GM18502 (cell line): ENCODE data around the gene NOP14.
A peak's percentile ranks its signal among the peaks of the same experiment; 100 is the strongest.
"Not testable (repeated sequence)": the region's sequence is repeated elsewhere in the genome, so short reads cannot be mapped to it uniquely, and the experiment has no call there.

ENCODE experiments used
- ATAC-seq: cut with Tn5 transposase; IDR thresholded peaks from one replicate; pipeline ENCODE4 v1.9.1; 2021; ENCODE audit warnings: mild to moderate bottlenecking; ENCODE audit not compliant: unreplicated experiment, poor library complexity

NOP14 gene

GRCh38 chr4:2962614-2963174, 512 bp downstream of the NOP14 start:
- ATAC-seq = peak; percentile 31

- no peak for ATAC-seq
Measured at GRCh38 chr4:2961811-2962441, 1.3 kb downstream of the NOP14 start.

DNA sequence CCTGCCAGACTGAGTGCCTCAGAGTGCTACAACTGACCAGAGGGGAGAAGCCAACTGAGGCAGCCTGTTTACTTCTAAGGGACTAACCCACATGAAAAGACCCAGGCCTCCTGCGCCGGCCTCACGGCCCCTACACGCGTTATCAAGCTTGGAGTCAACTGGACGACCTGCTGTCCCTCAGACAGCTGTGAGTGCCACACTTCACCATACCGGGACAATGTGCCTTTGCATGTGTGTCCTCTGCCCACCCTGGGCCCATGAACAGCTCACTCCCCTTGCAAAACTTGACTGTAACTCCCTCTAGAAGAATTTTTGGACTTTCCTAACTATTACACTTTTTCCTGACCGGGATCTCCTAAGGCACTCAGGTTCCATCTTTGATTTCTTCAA, 1.8 kb downstream of the NOP14 start:
- ATAC-seq = no peak

DNA sequence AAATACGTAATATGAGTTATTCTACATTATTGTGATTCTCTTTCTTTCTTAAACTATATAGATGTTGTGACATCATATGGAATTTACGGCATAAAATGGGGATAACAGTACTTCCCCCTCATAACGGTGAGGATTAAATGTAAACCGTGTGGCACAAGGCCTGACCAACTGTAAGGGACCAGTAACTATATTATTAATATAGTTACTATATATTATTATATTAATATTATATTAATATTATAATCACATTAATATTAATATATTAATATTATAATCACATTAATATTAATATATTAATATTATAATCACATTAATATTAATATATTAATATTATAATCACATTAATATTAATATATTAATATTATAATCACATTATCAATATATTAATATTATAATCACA, 2.8 kb downstream of the NOP14 start:
- ATAC-seq = not testable (repeated sequence)

- ATAC-seq = no peak
Measured at GRCh38 chr4:2958446-2958845, 4.8 kb downstream of the NOP14 start.

GRCh38 chr4:2955186-2956044, 7.8 kb downstream of the NOP14 start:
- not testable (repeated sequence) for ATAC-seq

- ATAC-seq = peak; percentile 69
Measured at GRCh38 chr4:2954358-2955185, 8.6 kb downstream of the NOP14 start.

GRCh38 chr4:2953496-2953895, 9.7 kb downstream of the NOP14 start:
- ATAC-seq = no peak

- no peak for ATAC-seq
Measured at GRCh38 chr4:2950221-2950989, 12.8 kb downstream of the NOP14 start.

DNA sequence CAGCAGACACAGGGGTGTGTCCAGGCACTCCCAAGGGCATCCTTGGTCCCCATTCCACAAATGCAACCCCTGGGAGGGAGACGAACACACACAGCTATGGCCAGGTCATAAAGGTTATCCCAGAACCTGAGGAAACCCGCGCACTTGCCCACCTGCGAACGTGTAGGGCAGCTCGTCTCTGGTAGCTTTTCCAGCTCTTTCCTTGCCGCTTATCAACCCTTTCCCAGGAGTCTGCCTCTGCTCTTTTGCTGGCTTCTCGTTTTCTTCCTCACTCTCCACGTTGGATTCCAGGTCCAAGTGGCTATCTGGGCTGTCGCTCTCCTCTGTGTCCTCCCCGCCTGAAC, 13.5 kb downstream of the NOP14 start:
- no peak for ATAC-seq

DNA sequence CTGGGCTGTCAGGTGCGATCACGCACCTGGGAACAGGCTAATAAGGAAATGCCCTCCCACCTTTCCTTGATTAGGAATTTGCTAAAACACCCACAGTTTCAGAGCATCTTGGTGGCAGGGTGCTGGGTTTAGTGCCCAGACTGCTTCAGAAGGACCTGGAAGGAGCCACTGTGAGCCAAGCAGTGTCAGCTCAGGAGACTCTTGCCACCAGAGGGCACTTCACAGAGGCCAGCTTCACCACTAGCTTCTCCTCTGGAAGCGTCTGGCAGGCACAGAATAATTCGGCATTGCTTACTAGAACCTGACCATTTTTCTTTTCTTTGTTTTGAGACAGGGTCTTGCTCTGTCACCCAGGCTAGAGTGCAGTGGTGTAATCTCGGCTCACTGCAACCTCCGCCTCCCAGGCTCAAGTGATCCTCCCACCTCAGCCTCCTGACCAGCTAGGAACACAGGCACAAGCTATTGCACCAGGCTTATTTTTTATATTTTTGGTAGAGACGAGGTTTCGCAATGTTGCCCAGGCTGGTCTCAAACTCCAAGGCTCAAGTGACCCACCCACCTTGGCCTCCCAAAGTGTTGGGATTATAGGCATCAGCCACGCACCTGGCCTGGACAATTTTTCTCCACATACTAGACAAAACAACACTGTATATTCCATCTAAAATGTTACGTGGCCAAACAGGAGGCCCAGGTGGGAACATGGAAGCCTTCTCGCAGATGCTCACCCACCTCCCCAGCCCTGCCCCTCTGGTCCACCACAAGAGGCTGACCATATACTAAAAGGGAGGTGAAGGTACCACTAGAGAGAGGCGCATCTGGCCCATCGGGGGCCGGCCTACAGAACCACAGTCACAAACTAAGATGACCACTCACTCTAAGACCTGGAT, 14.1 kb downstream of the NOP14 start:
- no peak for ATAC-seq

DNA sequence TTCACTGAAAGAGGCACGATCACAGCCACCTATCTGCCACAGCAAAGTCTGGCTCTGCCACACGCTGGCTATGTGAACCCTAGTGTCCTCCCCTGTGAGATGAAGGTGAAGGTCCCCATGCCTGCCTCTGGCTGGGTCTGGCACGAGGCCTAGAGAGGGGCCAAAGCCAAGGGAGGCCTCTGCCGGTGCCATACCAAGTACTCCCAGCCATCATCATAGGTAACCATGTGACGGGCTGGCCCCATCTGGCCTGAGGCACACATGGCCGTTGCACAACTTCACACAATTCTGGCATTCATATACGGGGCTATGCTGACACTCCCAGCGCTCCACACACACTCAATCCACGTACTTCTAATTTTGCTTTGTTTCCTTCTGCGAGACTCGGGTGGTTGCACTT, 15.3 kb downstream of the NOP14 start:
- no peak for ATAC-seq

GRCh38 chr4:2946812-2947600, 16.2 kb downstream of the NOP14 start:
- ATAC-seq = no peak

DNA sequence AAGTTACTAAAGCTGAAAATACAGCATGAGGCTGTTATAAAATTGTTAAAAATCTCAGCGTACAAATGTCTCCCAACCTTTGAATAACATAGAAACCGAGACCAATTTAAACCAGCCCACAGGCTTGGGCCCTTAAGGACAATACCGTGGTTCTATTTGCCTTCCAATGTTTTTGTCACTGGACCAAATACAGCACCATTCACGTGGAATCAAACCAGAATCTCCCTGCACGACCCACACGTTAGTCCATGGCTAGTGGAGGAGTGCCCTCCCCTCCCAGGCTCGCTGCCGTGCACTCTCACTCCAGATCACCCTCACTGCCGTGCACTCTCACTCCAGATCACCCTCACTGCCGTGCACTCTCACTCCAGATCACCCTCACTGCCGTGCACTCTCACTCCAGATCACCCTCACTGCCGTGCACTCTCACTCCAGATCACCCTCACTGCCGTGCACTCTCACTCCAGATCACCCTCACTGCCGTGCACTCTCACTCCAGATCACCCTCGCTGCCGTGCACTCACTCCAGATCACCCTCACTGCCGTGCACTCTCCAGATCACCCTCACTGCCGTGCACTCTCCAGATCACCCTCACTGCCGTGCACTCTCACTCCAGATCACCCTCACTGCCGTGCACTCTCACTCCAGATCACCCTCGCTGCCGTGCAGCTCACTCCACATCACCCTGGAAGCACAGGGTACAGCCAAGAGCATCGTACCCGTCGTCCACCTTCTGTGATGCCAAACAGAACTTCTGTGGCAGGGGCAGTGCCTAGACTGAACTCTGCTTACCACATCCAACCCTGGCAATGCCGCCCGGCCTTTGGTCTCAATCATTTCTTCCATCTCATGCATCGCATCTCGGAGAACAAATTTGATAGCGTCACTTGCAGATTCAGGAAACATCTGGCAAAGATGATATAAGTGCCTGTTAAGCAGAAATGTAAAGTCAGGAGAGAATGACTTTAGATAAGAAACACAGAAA, 17.3 kb downstream of the NOP14 start:
- not testable (repeated sequence) for ATAC-seq

- no peak for ATAC-seq
Measured at GRCh38 chr4:2944586-2945526, 18.4 kb downstream of the NOP14 start.

DNA sequence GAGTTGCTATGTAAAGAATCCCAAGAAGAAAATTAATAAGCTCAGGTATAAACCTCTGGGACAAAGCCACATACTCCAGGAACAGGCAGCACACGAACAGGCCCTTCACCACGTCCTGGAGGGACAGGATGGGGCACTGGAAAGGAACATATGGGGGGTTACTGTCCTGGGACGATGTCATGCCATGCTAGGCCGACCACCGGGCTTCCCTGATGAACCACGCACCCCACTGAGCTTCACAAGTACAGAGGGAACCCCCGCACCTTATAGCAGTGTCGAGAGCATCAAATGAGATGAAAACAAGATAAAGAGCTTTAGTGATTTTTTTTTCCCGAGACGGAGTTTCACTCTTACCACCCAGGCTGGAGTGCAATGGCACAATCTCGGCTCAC, 19.1 kb downstream of the NOP14 start:
- no peak for ATAC-seq
